IMR-90 (cell line): ENCODE data around the gene GRIK1.

Experiments
- CEBPB ChIP-seq: IDR thresholded peaks from 2 replicates; pipeline ENCODE4 v1.6.1; 2012; ENCODE audit warnings: low read depth, low read length, improper control_type of control experiment
- CTCF ChIP-seq: conservative IDR thresholded peaks from 2 replicates; pipeline ENCODE4 v1.5.1; 2012; ENCODE audit warnings: mild to moderate bottlenecking, low read depth, low read length, improper control_type of control experiment
- MAZ ChIP-seq: IDR thresholded peaks from 2 replicates; pipeline ENCODE4 v1.6.1; 2012; ENCODE audit warnings: low read depth, mild to moderate bottlenecking, low read length, improper control_type of control experiment, moderate library complexity, borderline replicate concordance
- POLR2A ChIP-seq: IDR thresholded peaks from 2 replicates; pipeline ENCODE4 v1.6.1; 2012; ENCODE audit warnings: mild to moderate bottlenecking, low read depth, low read length
- RAD21 ChIP-seq: IDR thresholded peaks from 2 replicates; pipeline ENCODE4 v1.6.1; 2012; ENCODE audit warnings: low read length, improper control_type of control experiment
- SMC3 ChIP-seq: fragments of 150-350 bp; IDR thresholded peaks from 2 replicates; pipeline ENCODE4 v1.6.1; 2016; ENCODE audit warnings: low read depth, mild to moderate bottlenecking, antibody characterized with exemption, low read length, moderate library complexity

DNA sequence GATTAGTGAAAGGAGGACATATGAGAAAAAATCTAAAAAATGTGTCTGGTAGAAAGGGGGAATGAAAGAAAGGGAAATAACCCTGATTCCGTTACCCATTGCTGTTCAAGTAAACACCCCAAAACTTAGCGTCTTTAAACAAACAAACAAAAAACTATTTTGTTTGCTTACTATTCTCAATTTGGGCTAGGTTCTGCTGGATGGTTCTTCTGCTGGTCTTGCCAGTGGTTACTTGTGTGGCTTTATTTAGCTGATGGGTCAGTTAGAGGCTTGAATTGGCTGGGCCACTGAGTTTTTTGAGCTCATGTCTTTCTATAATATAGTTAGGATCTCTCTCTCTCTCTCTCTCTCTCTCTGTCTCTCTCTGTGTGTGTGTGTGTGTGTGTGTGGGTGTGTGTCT is 112.1 kb downstream of the GRIK1 start:
- TF ChIP-seq MAZ (no peak), CTCF (no peak), RAD21 (no peak), SMC3 (no peak), POLR2A (no peak), CEBPB (no peak)
